AG04450 (cell line): ENCODE data around the gene PHOX2A. TPM values are rescaled to one million over a fixed set of nuclear protein-coding genes. Genes with fewer than 3 reads are reported as not detected.
A peak's percentile ranks its signal among the peaks of the same experiment; 100 is the strongest.

Experiments
- CTCF ChIA-PET: fragments of 300-600, 350-600 bp; formaldehyde crosslinking; extraction: SDS; loops from one replicate; lab custom pipeline; 2022; ENCODE audit warnings: antibody characterized with exemption, inconsistent platforms; lab: Charles Lee
- POLR2A ChIA-PET: fragments of 350-600 bp; formaldehyde crosslinking; extraction: SDS; loops from one replicate; lab custom pipeline; 2021; ENCODE audit warnings: antibody characterized with exemption, inconsistent platforms; lab: Yijun Ruan, JAX
- DNase-seq: peaks from one replicate; pipeline ENCODE4 v3.0.0-alpha.2; 2011; ENCODE audit warnings: low read depth, low spot score
- H3K27ac ChIP-seq: one replicate; pipeline ENCODE4 v1.5.1; 2012; ENCODE audit warnings: low read depth, low read length, control low read depth
- H3K27me3 ChIP-seq: one replicate; pipeline ENCODE4 v1.6.0; 2012; ENCODE audit warnings: low read length; ENCODE audit not compliant: control insufficient read depth, insufficient read depth
- H3K4me3 ChIP-seq: 2 replicates; pipeline ENCODE4 v1.5.1; 2011; ENCODE audit warnings: mild to moderate bottlenecking, low read depth, low read length, control low read depth
- H3K9me3 ChIP-seq: 2 replicates; pipeline ENCODE4 v1.5.1; 2012; ENCODE audit warnings: low read length; ENCODE audit not compliant: control insufficient read depth, insufficient read depth
- polyA plus RNA-seq: library from polyadenylated mRNA; depleted of rRNA; stranded (reverse); fragments of >200 nt; gene quantifications from 2 replicates; pipeline ENCODE4 v1.2.3, GENCODE V29; 2011
- TF ChIP-seq, protein P1 (sequence below): IDR thresholded peaks from 2 replicates; pipeline ENCODE4 v1.5.1; 2011; ENCODE audit warnings: low read depth, low read length, control low read depth, inconsistent platforms

PHOX2A gene
- polyA plus RNA-seq, 1 experiment = not detected

DNA sequence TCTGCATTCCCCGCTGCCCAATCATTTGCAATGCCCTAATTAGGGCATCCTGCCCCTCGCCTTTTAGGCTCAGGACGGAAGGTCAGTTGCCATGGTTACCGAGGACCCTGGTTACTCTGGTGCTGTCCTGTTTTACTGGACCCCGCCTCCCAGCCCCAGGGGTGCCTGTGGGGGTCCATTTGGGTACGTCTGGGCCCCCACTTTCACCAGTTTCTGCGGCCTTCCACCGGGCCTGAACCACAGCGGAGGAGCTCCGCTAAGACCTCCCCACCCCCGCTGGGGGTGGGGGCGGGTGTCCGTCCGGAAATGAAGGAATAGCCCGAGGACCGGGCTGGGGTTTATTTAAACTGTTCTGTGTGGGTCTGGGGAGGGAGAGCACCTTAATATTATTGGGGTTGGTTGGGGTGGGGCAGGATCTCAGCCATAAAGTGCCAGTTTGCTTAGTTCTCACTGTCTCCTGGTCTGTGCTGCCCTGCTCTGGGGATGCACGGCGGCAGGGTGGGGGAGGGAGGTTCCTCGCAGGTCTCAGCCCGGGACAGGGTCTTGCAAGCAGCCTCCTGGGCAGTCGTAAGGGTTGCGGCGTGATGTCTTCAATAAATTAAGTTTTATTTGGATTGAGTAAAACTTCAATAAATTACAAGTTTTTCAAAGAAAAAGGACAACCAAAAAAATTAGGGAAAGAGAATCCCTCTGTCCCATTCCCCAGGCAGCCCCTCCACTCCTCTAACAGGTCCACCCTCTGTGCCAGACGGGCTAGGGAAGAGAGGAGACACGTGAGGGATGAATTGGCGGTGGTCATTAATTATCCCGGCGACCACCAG, 5.3 kb downstream of the PHOX2A start:
- DNase-seq = no peak
- Histone ChIP-seq H3K9me3 (peaks cover 10% of the 10 kb centered on the region; the same call in 1 of the 2 replicates), H3K4me3 (no peak overlapping the region), H3K27me3 (peaks cover 33% of the 10 kb centered on the region), H3K27ac (no peak overlapping the region)
- CTCF ChIA-PET = interaction anchor here (0.6 to 5.4 kb wide), 11 partner anchors 9 to 292 kb away, joined by 3 to 34 read pairs (median 6); no protein-coding TSS in a partner anchor
- TF ChIP-seq, protein P1, sequence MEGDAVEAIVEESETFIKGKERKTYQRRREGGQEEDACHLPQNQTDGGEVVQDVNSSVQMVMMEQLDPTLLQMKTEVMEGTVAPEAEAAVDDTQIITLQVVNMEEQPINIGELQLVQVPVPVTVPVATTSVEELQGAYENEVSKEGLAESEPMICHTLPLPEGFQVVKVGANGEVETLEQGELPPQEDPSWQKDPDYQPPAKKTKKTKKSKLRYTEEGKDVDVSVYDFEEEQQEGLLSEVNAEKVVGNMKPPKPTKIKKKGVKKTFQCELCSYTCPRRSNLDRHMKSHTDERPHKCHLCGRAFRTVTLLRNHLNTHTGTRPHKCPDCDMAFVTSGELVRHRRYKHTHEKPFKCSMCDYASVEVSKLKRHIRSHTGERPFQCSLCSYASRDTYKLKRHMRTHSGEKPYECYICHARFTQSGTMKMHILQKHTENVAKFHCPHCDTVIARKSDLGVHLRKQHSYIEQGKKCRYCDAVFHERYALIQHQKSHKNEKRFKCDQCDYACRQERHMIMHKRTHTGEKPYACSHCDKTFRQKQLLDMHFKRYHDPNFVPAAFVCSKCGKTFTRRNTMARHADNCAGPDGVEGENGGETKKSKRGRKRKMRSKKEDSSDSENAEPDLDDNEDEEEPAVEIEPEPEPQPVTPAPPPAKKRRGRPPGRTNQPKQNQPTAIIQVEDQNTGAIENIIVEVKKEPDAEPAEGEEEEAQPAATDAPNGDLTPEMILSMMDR = no peak
- POLR2A ChIA-PET = interaction anchor here (1.1 to 2.3 kb wide), 4 partner anchors 15 to 192 kb away, joined by 3 to 9 read pairs (median 4); partner anchors contain the start of gene ANAPC15

DNA sequence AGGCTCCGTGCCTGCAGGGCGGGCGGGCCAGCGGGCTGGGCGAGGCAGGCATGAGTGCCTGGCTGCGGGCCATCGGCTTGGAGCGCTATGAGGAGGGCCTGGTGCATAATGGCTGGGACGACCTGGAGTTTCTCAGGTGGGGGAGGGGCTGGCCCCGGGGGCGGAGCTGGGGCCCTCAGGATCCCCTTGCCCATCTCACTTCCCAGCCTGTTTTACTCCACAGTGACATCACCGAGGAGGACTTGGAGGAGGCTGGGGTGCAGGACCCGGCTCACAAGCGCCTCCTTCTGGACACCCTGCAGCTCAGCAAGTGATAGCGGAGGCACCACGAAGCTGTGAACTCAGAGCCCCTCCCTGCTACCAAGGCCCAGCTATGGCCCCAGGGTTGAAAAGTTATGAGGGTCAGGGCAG, 5.9 kb downstream of the PHOX2A start:
- TF ChIP-seq, protein P1 = peak; percentile 79
- ChIA-PET POLR2A (interaction anchor here (1.1 to 1.3 kb wide), 3 partner anchors 15 to 192 kb away, joined by 3 to 4 read pairs (median 3); partner anchors contain the start of gene ANAPC15), CTCF (interaction anchor here (0.6 to 5.4 kb wide), 14 partner anchors 9 to 261 kb away, joined by 3 to 34 read pairs (median 4); no protein-coding TSS in a partner anchor)
- Histone ChIP-seq H3K4me3 (no peak overlapping the region), H3K27me3 (peaks cover 27% of the 10 kb centered on the region), H3K27ac (no peak overlapping the region), H3K9me3 (peaks cover 4% of the 10 kb centered on the region; the same call in 1 of the 2 replicates)
- DNase-seq = no peak

- H3K4me3 ChIP-seq = no peak overlapping the region
- no peak for DNase-seq
- H3K27ac ChIP-seq = no peak overlapping the region
- ChIA-PET CTCF (interaction anchor here (0.6 to 5.4 kb wide), 14 partner anchors 9 to 260 kb away, joined by 3 to 34 read pairs (median 4); no protein-coding TSS in a partner anchor), POLR2A (interaction anchor here (0.6 to 1.3 kb wide), 4 partner anchors 13 to 193 kb away, joined by 3 to 4 read pairs (median 3); partner anchors contain the start of genes ANAPC15 and INPPL1)
- peaks cover 20% of the 10 kb centered on the region for H3K27me3 ChIP-seq
- peaks cover 3% of the 10 kb centered on the region; the same call in 1 of the 2 replicates for H3K9me3 ChIP-seq
- TF ChIP-seq, protein P1 = no peak
These were observed 6.7 kb downstream of the PHOX2A start for GRCh38 chr11:72237112-72237931.

- DNase-seq = no peak
- Histone ChIP-seq H3K4me3 (no peak overlapping the region), H3K9me3 (peaks cover 3% of the 10 kb centered on the region; the same call in 1 of the 2 replicates), H3K27ac (no peak overlapping the region), H3K27me3 (peaks cover 15% of the 10 kb centered on the region)
- ChIA-PET POLR2A (no interaction called here), CTCF (interaction anchor here (1.2 to 5.4 kb wide), 10 partner anchors 9 to 260 kb away, joined by 3 to 34 read pairs (median 7); no protein-coding TSS in a partner anchor)
- TF ChIP-seq, protein P1 = no peak
These were observed 7.2 kb downstream of the PHOX2A start for GRCh38 chr11:72236774-72237111.
